Measurements from ENCODE around the gene SNAP23.

SNAP23 gene

DNA sequence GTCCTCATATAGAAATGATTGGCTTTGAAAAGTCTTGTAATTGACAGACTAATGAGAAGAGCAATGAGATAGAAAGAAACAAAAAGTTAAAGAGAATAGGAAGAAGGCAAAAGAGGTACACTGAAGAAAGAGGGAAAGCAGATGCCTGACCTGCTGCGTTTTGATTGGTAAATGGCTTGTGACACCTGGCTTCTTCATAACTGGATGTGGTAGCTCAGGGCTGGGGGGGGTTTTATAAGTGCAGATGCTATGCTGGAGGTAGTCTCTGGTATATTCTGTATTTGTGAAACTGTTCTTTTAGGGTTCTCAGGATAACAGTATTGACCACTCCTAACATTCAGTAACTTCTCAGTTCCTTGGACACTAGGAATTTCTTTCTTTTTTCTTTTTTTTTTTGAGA lies 81.3 kb downstream of the SNAP23 start:
- ChIA-PET POLR2A (ENCODE audit: low non-redundant PET) (no interaction called here), CTCF (interaction anchor here (0.6 kb wide), 1 partner anchor 8 kb away, joined by 3 read pairs; no protein-coding TSS in a partner anchor)
- TF ChIP-seq, protein P1, sequence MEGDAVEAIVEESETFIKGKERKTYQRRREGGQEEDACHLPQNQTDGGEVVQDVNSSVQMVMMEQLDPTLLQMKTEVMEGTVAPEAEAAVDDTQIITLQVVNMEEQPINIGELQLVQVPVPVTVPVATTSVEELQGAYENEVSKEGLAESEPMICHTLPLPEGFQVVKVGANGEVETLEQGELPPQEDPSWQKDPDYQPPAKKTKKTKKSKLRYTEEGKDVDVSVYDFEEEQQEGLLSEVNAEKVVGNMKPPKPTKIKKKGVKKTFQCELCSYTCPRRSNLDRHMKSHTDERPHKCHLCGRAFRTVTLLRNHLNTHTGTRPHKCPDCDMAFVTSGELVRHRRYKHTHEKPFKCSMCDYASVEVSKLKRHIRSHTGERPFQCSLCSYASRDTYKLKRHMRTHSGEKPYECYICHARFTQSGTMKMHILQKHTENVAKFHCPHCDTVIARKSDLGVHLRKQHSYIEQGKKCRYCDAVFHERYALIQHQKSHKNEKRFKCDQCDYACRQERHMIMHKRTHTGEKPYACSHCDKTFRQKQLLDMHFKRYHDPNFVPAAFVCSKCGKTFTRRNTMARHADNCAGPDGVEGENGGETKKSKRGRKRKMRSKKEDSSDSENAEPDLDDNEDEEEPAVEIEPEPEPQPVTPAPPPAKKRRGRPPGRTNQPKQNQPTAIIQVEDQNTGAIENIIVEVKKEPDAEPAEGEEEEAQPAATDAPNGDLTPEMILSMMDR (conservative IDR thresholded peaks at IDR 0.05; ENCODE audit: low read depth), result no peak
- H3K27ac ChIP-seq, result no peak overlapping the region
- no peak for DNase-seq (ENCODE audit: low spot score)

DNA sequence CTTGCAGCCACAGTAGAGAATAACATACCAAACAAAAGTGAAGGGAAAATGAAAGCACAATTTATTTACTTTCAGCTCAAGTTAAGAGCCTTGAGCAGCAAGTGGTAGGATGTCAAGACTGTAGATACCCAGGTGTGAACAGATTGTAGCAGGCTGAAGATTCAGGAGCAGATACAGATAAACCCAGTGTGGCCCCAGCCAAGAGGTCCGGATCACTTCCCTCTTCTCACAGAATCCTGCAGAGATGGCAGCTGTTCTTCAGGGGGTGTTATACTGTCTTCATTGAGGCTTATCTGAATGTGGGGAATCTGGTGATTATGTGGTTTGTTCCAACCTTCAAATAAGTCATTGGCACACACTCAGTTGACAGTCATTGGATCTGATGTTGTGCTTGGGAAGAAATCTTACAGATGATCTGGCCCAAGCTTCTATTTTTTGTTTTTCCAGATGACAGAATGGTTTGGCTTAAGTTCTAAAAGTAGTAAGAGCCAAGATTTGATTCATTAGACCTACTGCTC lies 82.1 kb downstream of the SNAP23 start:
- ChIA-PET POLR2A (ENCODE audit: low non-redundant PET) (no interaction called here), CTCF (no interaction called here)
- no peak overlapping the region for H3K27ac ChIP-seq
- TF ChIP-seq, protein P1 (conservative IDR thresholded peaks at IDR 0.05; ENCODE audit: low read depth), result no peak
- DNase-seq (ENCODE audit: low spot score), result no peak

DNA sequence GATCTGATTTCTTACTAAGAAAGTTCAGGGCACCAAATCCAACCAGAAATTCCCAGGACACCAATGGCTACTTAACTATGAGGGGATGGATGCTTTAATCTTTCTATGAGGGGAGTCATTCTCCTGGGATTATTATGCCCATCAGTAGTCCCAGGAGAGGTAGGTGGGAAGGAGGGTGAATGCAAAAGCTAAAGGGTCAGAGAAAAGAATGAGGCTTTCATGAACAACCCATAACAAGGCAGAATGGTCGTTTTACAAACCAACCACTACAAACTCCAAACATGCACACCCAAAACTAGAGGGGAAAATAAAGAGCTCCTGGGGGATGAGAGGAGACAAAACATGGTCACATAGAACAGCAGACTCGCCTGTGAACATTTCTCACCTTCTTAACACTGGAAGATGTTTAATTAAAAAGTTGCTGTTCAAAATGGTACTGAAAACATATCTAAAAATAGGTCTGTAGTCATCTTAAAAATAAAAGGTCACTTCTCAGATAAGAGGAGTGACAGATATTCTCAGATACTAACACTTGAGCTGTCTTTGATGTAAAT lies 83.6 kb downstream of the SNAP23 start:
- ChIA-PET POLR2A (ENCODE audit: low non-redundant PET) (no interaction called here), CTCF (no interaction called here)
- no peak for DNase-seq (ENCODE audit: low spot score)

DNA sequence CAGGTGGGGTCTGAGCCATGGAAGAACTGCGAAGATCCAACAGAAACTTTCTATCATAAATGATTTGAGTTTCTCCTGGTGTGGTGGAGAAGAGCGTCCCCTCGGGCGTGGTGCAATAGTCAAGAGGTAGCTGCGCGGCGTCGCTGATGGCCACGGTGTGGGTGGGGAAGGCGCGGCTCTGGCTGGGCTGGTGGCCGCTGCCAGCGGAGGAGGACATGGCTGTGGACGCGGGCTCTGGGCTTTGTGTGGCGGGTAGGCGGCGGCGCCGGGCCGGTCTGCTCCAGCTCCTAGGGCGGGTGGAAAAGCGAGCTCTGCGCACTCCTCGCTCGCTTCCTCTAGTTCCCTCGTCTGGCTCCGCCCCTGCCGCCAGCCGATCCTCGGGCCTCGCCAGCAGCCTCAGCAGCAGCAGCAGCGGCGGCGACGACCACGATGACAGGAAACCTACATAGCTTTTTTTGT lies 85.9 kb downstream of the SNAP23 start:
- ChIA-PET CTCF (interaction anchor here (0.8 kb wide), 1 partner anchor 68 kb away, joined by 3 read pairs; no protein-coding TSS in a partner anchor), POLR2A (ENCODE audit: low non-redundant PET) (no interaction called here)
- DNase-seq (ENCODE audit: low spot score), result peak; percentile 58
- TF ChIP-seq, protein P1 (conservative IDR thresholded peaks at IDR 0.05; ENCODE audit: low read depth), result no peak
- H3K27ac ChIP-seq, result peak overlapping the region; percentile 62

More for the DNA sequence above, 83.6 kb downstream of the SNAP23 start:
- H3K27ac ChIP-seq, result no peak overlapping the region
- TF ChIP-seq, protein P1 (conservative IDR thresholded peaks at IDR 0.05; ENCODE audit: low read depth), result no peak
